RWPE2 (cell line): ENCODE measurements around the gene ASB4.

Source experiments
- ATAC-seq: fragments of 200-7000 bp; cut with Tn5 transposase; 3 replicates; pipeline ENCODE4 v1.9.1; 2021; ENCODE audit warnings: low read depth
- DNase-seq: peaks from one replicate; pipeline ENCODE4 v3.0.0-alpha.2; 2020; ENCODE audit warnings: low spot score
- H3K27ac ChIP-seq: fragments of 450-650 bp; 2 replicates; pipeline ENCODE4 v1.5.1; 2017; ENCODE audit warnings: mild to moderate bottlenecking; ENCODE audit not compliant: poor library complexity, severe bottlenecking
- H3K27me3 ChIP-seq: fragments of 250-450 bp; sonication (Bioruptor Pico); 2 replicates; pipeline ENCODE4 v1.5.1; 2021; ENCODE audit warnings: mild to moderate bottlenecking, moderate library complexity; ENCODE audit not compliant: insufficient read depth, poor library complexity, severe bottlenecking
- H3K36me3 ChIP-seq: fragments of 250-450 bp; sonication (Bioruptor Pico); 2 replicates; pipeline ENCODE4 v1.5.1; 2020; ENCODE audit warnings: low read depth, mild to moderate bottlenecking, moderate library complexity
- H3K4me1 ChIP-seq: fragments of 250-450 bp; sonication (Bioruptor Pico); 2 replicates; pipeline ENCODE4 v1.5.1; 2021; ENCODE audit warnings: mild to moderate bottlenecking, moderate library complexity; ENCODE audit not compliant: insufficient read depth, poor library complexity, severe bottlenecking
- H3K4me3 ChIP-seq: fragments of 250-450 bp; sonication (Bioruptor Pico); 2 replicates; pipeline ENCODE4 v1.5.1; 2021; ENCODE audit warnings: mild to moderate bottlenecking, moderate library complexity; ENCODE audit not compliant: severe bottlenecking
- H3K9me3 ChIP-seq: fragments of 250-450 bp; sonication (Bioruptor Pico); 2 replicates; pipeline ENCODE4 v1.5.1; 2021; ENCODE audit warnings: mild to moderate bottlenecking, moderate library complexity; ENCODE audit not compliant: severe bottlenecking
- TF ChIP-seq, protein P1 (sequence below): fragments of 450-650 bp; IDR thresholded peaks from one replicate; pipeline ENCODE4 v1.5.1; 2017; ENCODE audit warnings: mild to moderate bottlenecking, moderate library complexity; ENCODE audit not compliant: poor library complexity, severe bottlenecking

ASB4 gene

DNA sequence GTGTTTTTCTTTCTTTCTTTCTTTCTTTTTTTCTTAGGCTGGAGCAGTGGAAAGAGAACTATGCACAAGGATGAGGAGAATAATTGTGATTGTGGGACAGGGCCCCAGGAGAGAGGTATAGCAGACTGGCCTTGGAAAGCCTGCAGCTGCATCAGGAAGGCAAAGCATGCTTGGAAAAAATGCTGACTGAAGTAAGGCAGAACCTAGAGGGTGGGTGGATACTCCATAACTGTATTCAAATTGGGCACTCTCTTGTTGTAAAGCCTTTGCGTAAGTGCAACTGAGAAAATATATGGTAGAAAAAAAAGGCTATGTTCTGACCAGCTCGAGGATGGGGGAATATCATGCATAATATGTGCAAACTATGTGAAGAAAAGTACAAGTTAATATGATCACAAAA, 71.0 kb downstream of the ASB4 start:
- Histone ChIP-seq H3K27me3 (peaks cover 12% of the 10 kb centered on the region), H3K36me3 (no peaks in the 10 kb centered on the region), H3K4me3 (no peak overlapping the region), H3K9me3 (no peaks in the 10 kb centered on the region), H3K4me1 (no peaks in the 10 kb centered on the region), H3K27ac (no peak overlapping the region)
- no peak for ATAC-seq
- DNase-seq = no peak
- TF ChIP-seq, protein P1, sequence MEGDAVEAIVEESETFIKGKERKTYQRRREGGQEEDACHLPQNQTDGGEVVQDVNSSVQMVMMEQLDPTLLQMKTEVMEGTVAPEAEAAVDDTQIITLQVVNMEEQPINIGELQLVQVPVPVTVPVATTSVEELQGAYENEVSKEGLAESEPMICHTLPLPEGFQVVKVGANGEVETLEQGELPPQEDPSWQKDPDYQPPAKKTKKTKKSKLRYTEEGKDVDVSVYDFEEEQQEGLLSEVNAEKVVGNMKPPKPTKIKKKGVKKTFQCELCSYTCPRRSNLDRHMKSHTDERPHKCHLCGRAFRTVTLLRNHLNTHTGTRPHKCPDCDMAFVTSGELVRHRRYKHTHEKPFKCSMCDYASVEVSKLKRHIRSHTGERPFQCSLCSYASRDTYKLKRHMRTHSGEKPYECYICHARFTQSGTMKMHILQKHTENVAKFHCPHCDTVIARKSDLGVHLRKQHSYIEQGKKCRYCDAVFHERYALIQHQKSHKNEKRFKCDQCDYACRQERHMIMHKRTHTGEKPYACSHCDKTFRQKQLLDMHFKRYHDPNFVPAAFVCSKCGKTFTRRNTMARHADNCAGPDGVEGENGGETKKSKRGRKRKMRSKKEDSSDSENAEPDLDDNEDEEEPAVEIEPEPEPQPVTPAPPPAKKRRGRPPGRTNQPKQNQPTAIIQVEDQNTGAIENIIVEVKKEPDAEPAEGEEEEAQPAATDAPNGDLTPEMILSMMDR = no peak

GRCh38 chr7:95558864-95559263, 73.1 kb downstream of the ASB4 start:
- no peaks in the 10 kb centered on the region for H3K4me1 ChIP-seq
- no peaks in the 10 kb centered on the region for H3K36me3 ChIP-seq
- H3K4me3 ChIP-seq = no peak overlapping the region
- TF ChIP-seq, protein P1 = no peak
- no peak for DNase-seq
- H3K27me3 ChIP-seq = peaks cover 12% of the 10 kb centered on the region
- no peak overlapping the region for H3K27ac ChIP-seq
- no peak for ATAC-seq
- no peaks in the 10 kb centered on the region for H3K9me3 ChIP-seq

DNA sequence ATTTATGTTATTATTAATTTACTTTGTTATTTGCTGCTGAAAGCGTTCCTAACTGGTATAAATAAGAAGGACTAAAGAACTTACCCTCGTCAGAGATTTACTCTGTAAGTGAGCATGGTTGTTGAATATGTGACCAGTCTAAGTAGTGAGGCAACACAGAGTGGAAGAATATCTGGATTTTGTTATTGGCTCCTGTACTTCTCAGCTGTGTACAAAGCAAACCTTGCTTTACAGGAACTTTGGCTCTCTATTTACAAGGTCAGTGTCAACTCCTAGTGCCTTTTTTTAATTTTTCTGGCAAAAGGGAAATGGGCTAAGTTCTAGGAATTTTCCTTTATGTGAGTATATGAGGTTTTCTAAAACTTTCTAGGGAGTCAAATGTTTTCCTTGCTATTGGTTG, 74.9 kb downstream of the ASB4 start:
- TF ChIP-seq, protein P1 = no peak
- no peaks in the 10 kb centered on the region for H3K36me3 ChIP-seq
- ATAC-seq = no peak
- DNase-seq = no peak
- H3K9me3 ChIP-seq = no peaks in the 10 kb centered on the region
- no peak overlapping the region for H3K4me3 ChIP-seq
- no peaks in the 10 kb centered on the region for H3K4me1 ChIP-seq
- H3K27ac ChIP-seq = no peak overlapping the region
- H3K27me3 ChIP-seq = peaks cover 12% of the 10 kb centered on the region

- H3K36me3 ChIP-seq = no peaks in the 10 kb centered on the region
- no peak overlapping the region for H3K4me3 ChIP-seq
- no peaks in the 10 kb centered on the region for H3K4me1 ChIP-seq
- DNase-seq = no peak
- H3K27me3 ChIP-seq = no peaks in the 10 kb centered on the region
- no peak for ATAC-seq
- H3K27ac ChIP-seq = no peak overlapping the region
- TF ChIP-seq, protein P1 = no peak
- H3K9me3 ChIP-seq = no peaks in the 10 kb centered on the region
These were observed 84.0 kb downstream of the ASB4 start for GRCh38 chr7:95569720-95570119.

- Histone ChIP-seq H3K4me3 (no peak overlapping the region), H3K4me1 (no peaks in the 10 kb centered on the region), H3K27me3 (no peaks in the 10 kb centered on the region), H3K36me3 (no peaks in the 10 kb centered on the region), H3K9me3 (no peaks in the 10 kb centered on the region), H3K27ac (no peak overlapping the region)
- TF ChIP-seq, protein P1 = no peak
- DNase-seq (no peak), ATAC-seq (peak; percentile 66; the same call in 2 of the 3 replicates)
These were observed 91.4 kb downstream of the ASB4 start for GRCh38 chr7:95577137-95577536.
